Activated CD4-positive, alpha-beta memory T cell treated with anti-CD3 and anti-CD28 coated beads, Interleukin-2, amount 10 ng/mL, durations not matched to agents 7 days and 5 days (primary cell): ENCODE data around the gene STK25. TPM values are rescaled to one million over a fixed set of nuclear protein-coding genes. Genes with fewer than 3 reads are reported as not detected.

ENCODE experiments used
- CTCF ChIA-PET: fragments of 350-600 bp; sonication (Branson Sonifier 250); formaldehyde crosslinking; loops from one replicate; lab custom pipeline; 2021; ENCODE audit warnings: antibody characterized with exemption, inconsistent platforms; lab: Charles Lee
- POLR2A ChIA-PET: fragments of 350-600 bp; sonication (Branson Sonifier 250); formaldehyde crosslinking; loops from one replicate; lab custom pipeline; 2021; ENCODE audit warnings: antibody characterized with exemption; lab: Charles Lee
- DNase-seq: peaks from one replicate; pipeline ENCODE4 v3.0.0-alpha.2; 2020
- H3K27ac Mint-ChIP-seq: one replicate; pipeline ENCODE4 v1.8.0; 2021; ENCODE audit warnings: mild to moderate bottlenecking, mixed read lengths
- H3K27me3 Mint-ChIP-seq: one replicate; pipeline ENCODE4 v1.8.0; 2021; ENCODE audit warnings: mixed read lengths
- H3K36me3 Mint-ChIP-seq: one replicate; pipeline ENCODE4 v1.8.0; 2021; ENCODE audit warnings: low read depth, mixed read lengths
- H3K4me1 Mint-ChIP-seq: one replicate; pipeline ENCODE4 v1.8.0; 2021; ENCODE audit warnings: mixed read lengths
- H3K4me3 Mint-ChIP-seq: one replicate; pipeline ENCODE4 v1.8.0; 2021; ENCODE audit warnings: mild to moderate bottlenecking, mixed read lengths
- H3K9me3 Mint-ChIP-seq: one replicate; pipeline ENCODE4 v1.8.0; 2021; ENCODE audit warnings: mixed read lengths
- total RNA-seq, 2 experiments: library from RNA; stranded (reverse); gene quantifications; one replicate each; pipeline ENCODE4 v1.2.3, GENCODE V29; 2021

STK25 gene
- total RNA-seq, 2 experiments from 2014 or later = 98.8 to 108 TPM

- no peak overlapping the region for H3K27ac Mint-ChIP-seq
Measured at GRCh38 chr2:241500431-241500975, 7.9 kb downstream of the STK25 start.

GRCh38 chr2:241500016-241500415, 8.4 kb downstream of the STK25 start:
- ChIA-PET POLR2A (no interaction called here), CTCF (no interaction called here)
- H3K4me3 Mint-ChIP-seq = no peak overlapping the region
- H3K9me3 Mint-ChIP-seq = no peaks in the 10 kb centered on the region
- no peaks in the 10 kb centered on the region for H3K4me1 Mint-ChIP-seq
- DNase-seq = no peak
- peaks cover 7% of the 10 kb centered on the region for H3K36me3 Mint-ChIP-seq
- no peaks in the 10 kb centered on the region for H3K27me3 Mint-ChIP-seq
- no peak overlapping the region for H3K27ac Mint-ChIP-seq

More at GRCh38 chr2:241500431-241500975, 7.9 kb downstream of the STK25 start:
- Mint-ChIP-seq H3K9me3 (no peaks in the 10 kb centered on the region), H3K4me3 (no peak overlapping the region), H3K27me3 (no peaks in the 10 kb centered on the region), H3K36me3 (peaks cover 3% of the 10 kb centered on the region), H3K4me1 (no peaks in the 10 kb centered on the region)
- ChIA-PET POLR2A (no interaction called here), CTCF (no interaction called here)
- no peak for DNase-seq

GRCh38 chr2:241499146-241499965, 9.0 kb downstream of the STK25 start:
- no peaks in the 10 kb centered on the region for H3K27me3 Mint-ChIP-seq
- no peak for DNase-seq
- ChIA-PET POLR2A (no interaction called here), CTCF (no interaction called here)
- peaks cover 11% of the 10 kb centered on the region for H3K36me3 Mint-ChIP-seq
- no peaks in the 10 kb centered on the region for H3K9me3 Mint-ChIP-seq
- no peak overlapping the region for H3K27ac Mint-ChIP-seq
- H3K4me3 Mint-ChIP-seq = no peak overlapping the region
- no peaks in the 10 kb centered on the region for H3K4me1 Mint-ChIP-seq

GRCh38 chr2:241498115-241499070, 10.0 kb downstream of the STK25 start:
- no peaks in the 10 kb centered on the region for H3K9me3 Mint-ChIP-seq
- H3K4me1 Mint-ChIP-seq = no peaks in the 10 kb centered on the region
- H3K4me3 Mint-ChIP-seq = no peak overlapping the region
- H3K27me3 Mint-ChIP-seq = no peaks in the 10 kb centered on the region
- CTCF ChIA-PET = no interaction called here
- peaks cover 11% of the 10 kb centered on the region for H3K36me3 Mint-ChIP-seq
- no peak overlapping the region for H3K27ac Mint-ChIP-seq
- POLR2A ChIA-PET = no interaction called here
- no peak for DNase-seq

GRCh38 chr2:241496904-241497877, 11.2 kb downstream of the STK25 start:
- Mint-ChIP-seq H3K36me3 (peaks cover 11% of the 10 kb centered on the region), H3K27ac (no peak overlapping the region), H3K4me1 (no peaks in the 10 kb centered on the region), H3K4me3 (no peak overlapping the region), H3K27me3 (no peaks in the 10 kb centered on the region), H3K9me3 (no peaks in the 10 kb centered on the region)
- CTCF ChIA-PET = no interaction called here
- no peak for DNase-seq
- POLR2A ChIA-PET = no interaction called here

- peaks cover 11% of the 10 kb centered on the region for H3K36me3 Mint-ChIP-seq
Measured at GRCh38 chr2:241496003-241496707, 12.2 kb downstream of the STK25 start.

GRCh38 chr2:241495172-241496002, 13.0 kb downstream of the STK25 start:
- Mint-ChIP-seq H3K4me3 (no peak overlapping the region), H3K27me3 (no peaks in the 10 kb centered on the region), H3K4me1 (no peaks in the 10 kb centered on the region), H3K36me3 (peaks cover 8% of the 10 kb centered on the region), H3K27ac (no peak overlapping the region), H3K9me3 (no peaks in the 10 kb centered on the region)
- ChIA-PET POLR2A (no interaction called here), CTCF (no interaction called here)
- DNase-seq = no peak

More at GRCh38 chr2:241496003-241496707, 12.2 kb downstream of the STK25 start:
- ChIA-PET CTCF (no interaction called here), POLR2A (no interaction called here)
- Mint-ChIP-seq H3K4me1 (no peaks in the 10 kb centered on the region), H3K4me3 (no peak overlapping the region), H3K9me3 (no peaks in the 10 kb centered on the region), H3K27ac (no peak overlapping the region), H3K27me3 (no peaks in the 10 kb centered on the region)
- no peak for DNase-seq

GRCh38 chr2:241494311-241494908, 14.0 kb downstream of the STK25 start:
- Mint-ChIP-seq H3K27ac (no peak overlapping the region), H3K4me3 (no peak overlapping the region), H3K4me1 (no peaks in the 10 kb centered on the region), H3K27me3 (no peaks in the 10 kb centered on the region), H3K9me3 (no peaks in the 10 kb centered on the region), H3K36me3 (peaks cover 8% of the 10 kb centered on the region)
- POLR2A ChIA-PET = no interaction called here
- no peak for DNase-seq
- CTCF ChIA-PET = no interaction called here

- CTCF ChIA-PET = no interaction called here
- DNase-seq = no peak
- H3K9me3 Mint-ChIP-seq = no peaks in the 10 kb centered on the region
- no peaks in the 10 kb centered on the region for H3K27me3 Mint-ChIP-seq
- no peaks in the 10 kb centered on the region for H3K4me1 Mint-ChIP-seq
- no peak overlapping the region for H3K27ac Mint-ChIP-seq
- H3K36me3 Mint-ChIP-seq = peaks cover 8% of the 10 kb centered on the region
- POLR2A ChIA-PET = interaction anchor here (1.4 kb wide), 1 partner anchor 31 kb away, joined by 3 read pairs; no protein-coding TSS in a partner anchor
- H3K4me3 Mint-ChIP-seq = no peak overlapping the region
Measured at GRCh38 chr2:241493092-241493491, 15.3 kb downstream of the STK25 start.

GRCh38 chr2:241492174-241492565, 16.2 kb downstream of the STK25 start:
- Mint-ChIP-seq H3K4me3 (no peak overlapping the region), H3K27me3 (no peaks in the 10 kb centered on the region), H3K9me3 (no peaks in the 10 kb centered on the region), H3K27ac (no peak overlapping the region), H3K36me3 (peaks cover 8% of the 10 kb centered on the region), H3K4me1 (no peaks in the 10 kb centered on the region)
- POLR2A ChIA-PET = interaction anchor here (1.4 kb wide), 1 partner anchor 30 kb away, joined by 3 read pairs; no protein-coding TSS in a partner anchor
- CTCF ChIA-PET = no interaction called here
- DNase-seq = no peak
